HCT116 (cell line): ENCODE measurements around the gene SCTR. TPM values are rescaled to one million over a fixed set of nuclear protein-coding genes. Genes with fewer than 3 reads are reported as not detected.

Source experiments
- ATAC-seq: fragments of 200-7000 bp; cut with Tn5 transposase; 2 replicates; pipeline ENCODE4 v1.9.1; 2020; ENCODE audit warnings: mild to moderate bottlenecking, moderate library complexity
- BruUV-seq: library from RNA; stranded (reverse); fragments of 400-500 nt; replicated peaks from 2 replicates; lab custom pipeline; 2021; lab: Mats Ljungman, UMichigan
- CTCF ChIA-PET: fragments of 300-600 bp; sonication (Branson Sonifier 250); formaldehyde crosslinking; loops from one replicate; lab custom pipeline; 2021; ENCODE audit warnings: antibody characterized with exemption; lab: Charles Lee
- POLR2A ChIA-PET: fragments of 300-600, 350-600 bp; sonication (Branson Sonifier 250); formaldehyde crosslinking; loops from one replicate; lab custom pipeline; 2021; ENCODE audit warnings: antibody characterized with exemption; lab: Charles Lee
- RAD21 ChIA-PET, 2 experiments: fragments of 300-600 bp; sonication (Branson Sonifier 250); formaldehyde crosslinking; loops; one replicate each; lab custom pipeline; 2023; ENCODE audit warnings: low total read pairs in 2 of 2; ENCODE audit not compliant: uncharacterized antibody in 2 of 2, unreplicated experiment in 2 of 2, low non-redundant PET in 1 of 2; lab: Charles Lee
- DNase-seq: peaks from one replicate; pipeline ENCODE4 v3.0.0-alpha.2; 2010; ENCODE audit warnings: low read depth, low spot score
- H2AFZ ChIP-seq: fragments of 200-600 bp; shearing (Covaris generic), sonication (generic); 2 replicates; pipeline ENCODE4 v1.6.1; 2017; ENCODE audit warnings: low read depth, mixed run types, mixed read lengths, antibody characterized with exemption, low read length; ENCODE audit not compliant: poor library complexity, severe bottlenecking
- H3K27ac ChIP-seq: 2 replicates; pipeline ENCODE4 v1.5.1; 2012; ENCODE audit warnings: low read depth, low read length
- H3K27me3 ChIP-seq: fragments of 200-600 bp; sonication (generic); 2 replicates; pipeline ENCODE4 v1.6.1; 2016; ENCODE audit warnings: mixed run types, low read length, mixed read lengths; ENCODE audit not compliant: insufficient read depth
- H3K36me3 ChIP-seq, 2 experiments: fragments of 200-500 bp in 1 of 2; fragments of 200-600 bp in 1 of 2; sonication (Bioruptor generic) in 1 of 2; sonication (generic) in 1 of 2; 2 replicates each; pipeline versions ENCODE4 v1.5.1 to v1.6.1; 2014 to 2016; ENCODE audit warnings: low read length in 2 of 2, inconsistent platforms in 1 of 2, mixed read lengths in 1 of 2, mixed run types in 1 of 2; ENCODE audit not compliant: insufficient read depth in 2 of 2, control insufficient read depth in 1 of 2
- H3K4me1 ChIP-seq, 2 experiments: fragments of 200-600 bp in 1 of 2; sonication (generic) in 1 of 2; 2 replicates each; pipeline versions ENCODE4 v1.5.1 to v1.6.1; 2012 to 2017; ENCODE audit warnings: low read length in 2 of 2, inconsistent platforms in 1 of 2, mild to moderate bottlenecking in 1 of 2, mixed read lengths in 1 of 2, mixed run types in 1 of 2, moderate library complexity in 1 of 2; ENCODE audit not compliant: insufficient read depth in 2 of 2, control insufficient read depth in 1 of 2
- H3K4me2 ChIP-seq: fragments of 200-600 bp; sonication (generic); 2 replicates; pipeline ENCODE4 v1.6.1; 2017; ENCODE audit warnings: mixed run types, low read length, mixed read lengths
- H3K4me3 ChIP-seq, 2 experiments: fragments of 200-600 bp in 1 of 2; sonication (generic) in 1 of 2; replicated peaks in 1 of 2; 2 replicates each; pipeline ENCODE4 v1.5.1; 2011 to 2016; ENCODE audit warnings: low read length in 2 of 2, control low read depth in 1 of 2, low read depth in 1 of 2, mild to moderate bottlenecking in 1 of 2, mixed read lengths in 1 of 2, mixed run types in 1 of 2
- H3K79me2 ChIP-seq: fragments of 200-600 bp; sonication (generic); 2 replicates; pipeline ENCODE4 v1.6.1; 2017; ENCODE audit warnings: mild to moderate bottlenecking, mixed run types, low read length, moderate library complexity, mixed read lengths; ENCODE audit not compliant: insufficient read depth
- H3K9ac ChIP-seq: fragments of 200-600 bp; sonication (generic); 2 replicates; pipeline ENCODE4 v1.6.1; 2016; ENCODE audit warnings: low read length, mixed read lengths
- H3K9me2 ChIP-seq: fragments of 200-600 bp; sonication (generic), shearing (Covaris generic); 2 replicates; pipeline ENCODE4 v1.6.1; 2017; ENCODE audit warnings: mixed run types, mild to moderate bottlenecking, moderate library complexity; ENCODE audit not compliant: insufficient read depth
- H3K9me3 ChIP-seq, 2 experiments: fragments of 200-500 bp in 1 of 2; fragments of 200-600 bp in 1 of 2; sonication (Bioruptor generic) in 1 of 2; sonication (generic) in 1 of 2; 2 replicates each; pipeline ENCODE4 v1.6.1; 2014 to 2017; ENCODE audit warnings: low read length in 2 of 2, mixed read lengths in 2 of 2, inconsistent platforms in 1 of 2, low read depth in 1 of 2, mild to moderate bottlenecking in 1 of 2, mixed run types in 1 of 2, moderate library complexity in 1 of 2; ENCODE audit not compliant: control insufficient read depth in 1 of 2, insufficient read depth in 1 of 2
- H4K20me1 ChIP-seq: fragments of 200-600 bp; sonication (generic), shearing (Covaris generic); 2 replicates; pipeline ENCODE4 v1.6.1; 2017; ENCODE audit warnings: mixed run types, mild to moderate bottlenecking, moderate library complexity; ENCODE audit not compliant: insufficient read depth
- EZH2 ChIP-seq: fragments of 200-600 bp; sonication (generic); IDR thresholded peaks from 2 replicates; pipeline ENCODE4 v1.6.1; 2017; ENCODE audit warnings: antibody characterized with exemption, mixed run types
- EZH2phosphoT487 ChIP-seq: fragments of 200-600 bp; IDR thresholded peaks from 2 replicates; pipeline ENCODE4 v1.6.1; 2018; ENCODE audit warnings: antibody characterized with exemption, borderline replicate concordance
- MAX ChIP-seq: IDR thresholded peaks from 2 replicates; pipeline ENCODE4 v1.6.1; 2012
- SIN3A ChIP-seq: IDR thresholded peaks from 2 replicates; pipeline ENCODE4 v1.6.1; 2012; ENCODE audit warnings: low read depth
- SRF ChIP-seq: IDR thresholded peaks from 2 replicates; pipeline ENCODE4 v1.6.1; 2012; ENCODE audit warnings: low read depth
- TCF7L2 ChIP-seq: IDR thresholded peaks from 2 replicates; pipeline ENCODE4 v1.7.0; 2011; ENCODE audit warnings: borderline replicate concordance, inconsistent platforms; ENCODE audit not compliant: insufficient read depth, insufficient read length; ENCODE audit errors: extremely low read depth
- YY1 ChIP-seq: IDR thresholded peaks from 2 replicates; pipeline ENCODE4 v1.6.1; 2011; ENCODE audit warnings: low read length, low read depth, moderate library complexity, mild to moderate bottlenecking; ENCODE audit not compliant: insufficient replicate concordance; ENCODE audit errors: extremely low read depth
- intact Hi-C: fragments of 100-400 bp; cut with micrococcal nuclease; formaldehyde crosslinking; loops from 2 replicates; pipeline ENCODE4 v1.10.0; 2022
- total RNA-seq: library from RNA; stranded (reverse); gene quantifications from one replicate; pipeline ENCODE4 v1.2.1, GENCODE V29; 2021; ENCODE audit not compliant: unreplicated experiment
- TF ChIP-seq, protein P1 (sequence below): IDR thresholded peaks from 2 replicates; pipeline ENCODE4 v1.6.1; 2012; ENCODE audit warnings: low read depth

Gene SCTR
- total RNA-seq, 1 experiment from 2014 or later: not detected

GRCh38 chr2:119419065-119419464, 105.2 kb downstream of the SCTR start:
- ATAC-seq: no peak
- intact Hi-C loops: no loop called here
- Histone ChIP-seq H3K4me2 (no peak overlapping the region), H4K20me1 (no peaks in the 10 kb centered on the region), H3K9me2 (no peaks in the 10 kb centered on the region), H3K4me1 (no peaks in the 10 kb centered on the region), H3K9ac (no peak overlapping the region), H3K9me3 (peaks cover 3 to 4% of the 10 kb centered on the region in 2 experiments; a peak in 2 of 4 replicates), H2AFZ (no peak overlapping the region), H3K27me3 (no peaks in the 10 kb centered on the region), H3K4me3 (no peak overlapping the region), H3K79me2 (no peaks in the 10 kb centered on the region), H3K36me3 (no peaks in the 10 kb centered on the region), H3K27ac (no peak overlapping the region)
- CTCF ChIA-PET: no interaction called here
- POLR2A ChIA-PET: no interaction called here
- DNase-seq: no peak
- TF ChIP-seq EZH2 (no peak), SRF (no peak), YY1 (no peak), EZH2phosphoT487 (no peak), MAX (no peak), SIN3A (no peak), TCF7L2 (no peak)
- TF ChIP-seq, protein P1, sequence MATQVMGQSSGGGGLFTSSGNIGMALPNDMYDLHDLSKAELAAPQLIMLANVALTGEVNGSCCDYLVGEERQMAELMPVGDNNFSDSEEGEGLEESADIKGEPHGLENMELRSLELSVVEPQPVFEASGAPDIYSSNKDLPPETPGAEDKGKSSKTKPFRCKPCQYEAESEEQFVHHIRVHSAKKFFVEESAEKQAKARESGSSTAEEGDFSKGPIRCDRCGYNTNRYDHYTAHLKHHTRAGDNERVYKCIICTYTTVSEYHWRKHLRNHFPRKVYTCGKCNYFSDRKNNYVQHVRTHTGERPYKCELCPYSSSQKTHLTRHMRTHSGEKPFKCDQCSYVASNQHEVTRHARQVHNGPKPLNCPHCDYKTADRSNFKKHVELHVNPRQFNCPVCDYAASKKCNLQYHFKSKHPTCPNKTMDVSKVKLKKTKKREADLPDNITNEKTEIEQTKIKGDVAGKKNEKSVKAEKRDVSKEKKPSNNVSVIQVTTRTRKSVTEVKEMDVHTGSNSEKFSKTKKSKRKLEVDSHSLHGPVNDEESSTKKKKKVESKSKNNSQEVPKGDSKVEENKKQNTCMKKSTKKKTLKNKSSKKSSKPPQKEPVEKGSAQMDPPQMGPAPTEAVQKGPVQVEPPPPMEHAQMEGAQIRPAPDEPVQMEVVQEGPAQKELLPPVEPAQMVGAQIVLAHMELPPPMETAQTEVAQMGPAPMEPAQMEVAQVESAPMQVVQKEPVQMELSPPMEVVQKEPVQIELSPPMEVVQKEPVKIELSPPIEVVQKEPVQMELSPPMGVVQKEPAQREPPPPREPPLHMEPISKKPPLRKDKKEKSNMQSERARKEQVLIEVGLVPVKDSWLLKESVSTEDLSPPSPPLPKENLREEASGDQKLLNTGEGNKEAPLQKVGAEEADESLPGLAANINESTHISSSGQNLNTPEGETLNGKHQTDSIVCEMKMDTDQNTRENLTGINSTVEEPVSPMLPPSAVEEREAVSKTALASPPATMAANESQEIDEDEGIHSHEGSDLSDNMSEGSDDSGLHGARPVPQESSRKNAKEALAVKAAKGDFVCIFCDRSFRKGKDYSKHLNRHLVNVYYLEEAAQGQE: no peak
- BruUV-seq: no TSS peak
- RAD21 ChIA-PET: no interaction called here
